ENCODE results near the gene CAMTA1. TPM values are rescaled to one million over a fixed set of nuclear protein-coding genes. Genes with fewer than 3 reads are reported as not detected.

The CAMTA1 gene
- total and polyA plus RNA-seq, 2 donors = 53.3 to 115 TPM

DNA sequence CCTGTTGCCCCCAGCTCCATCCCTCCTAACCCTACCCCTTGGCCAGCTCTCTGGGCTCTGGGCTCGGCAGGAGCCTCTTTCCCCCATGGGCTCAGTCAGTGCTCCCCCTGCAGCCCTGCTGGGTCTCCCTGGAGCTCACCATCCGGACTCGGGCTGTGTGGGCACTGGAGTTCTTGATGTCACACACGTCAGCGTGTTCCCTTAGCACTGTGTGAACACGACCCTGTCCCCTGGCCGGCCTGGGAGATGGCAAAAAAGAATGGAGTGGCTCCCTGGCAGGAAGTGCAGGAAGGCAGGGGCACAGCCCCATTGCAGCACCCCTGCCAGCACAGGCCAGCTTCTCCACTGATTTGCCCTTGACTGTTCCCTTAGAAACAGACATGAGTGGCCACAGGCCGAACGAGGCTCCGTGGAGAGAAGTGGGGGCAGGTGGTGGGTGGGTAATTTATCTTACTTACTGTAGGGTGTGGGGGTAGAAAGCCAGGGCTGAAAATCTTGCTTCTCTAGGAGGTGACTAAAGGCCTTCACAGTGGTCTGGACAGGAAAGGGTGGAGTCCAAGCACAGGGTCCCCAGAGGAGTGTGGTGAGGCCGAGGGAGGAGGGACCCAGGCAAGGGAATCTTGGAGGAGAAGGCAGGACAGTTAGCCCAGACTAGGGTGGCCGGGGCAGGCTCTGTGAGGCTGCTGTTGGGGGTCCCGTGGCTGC is 604.1 kb downstream of the CAMTA1 start:
- H3K36me3 ChIP-seq (ENCODE audit: insufficient read depth) = no peaks in the 10 kb centered on the region
- no peak for DNase-seq (ENCODE audit: extremely low spot score)
- no peak overlapping the region for H3K4me3 ChIP-seq (ENCODE audit: low read depth, low read length)
- 48% methylated on average over 13 of the region's 13 CpGs for WGBS
- no peak overlapping the region for H3K27ac ChIP-seq (ENCODE audit: low read depth)
- H3K4me1 ChIP-seq (ENCODE audit: insufficient read depth) = no peaks in the 10 kb centered on the region

DNA sequence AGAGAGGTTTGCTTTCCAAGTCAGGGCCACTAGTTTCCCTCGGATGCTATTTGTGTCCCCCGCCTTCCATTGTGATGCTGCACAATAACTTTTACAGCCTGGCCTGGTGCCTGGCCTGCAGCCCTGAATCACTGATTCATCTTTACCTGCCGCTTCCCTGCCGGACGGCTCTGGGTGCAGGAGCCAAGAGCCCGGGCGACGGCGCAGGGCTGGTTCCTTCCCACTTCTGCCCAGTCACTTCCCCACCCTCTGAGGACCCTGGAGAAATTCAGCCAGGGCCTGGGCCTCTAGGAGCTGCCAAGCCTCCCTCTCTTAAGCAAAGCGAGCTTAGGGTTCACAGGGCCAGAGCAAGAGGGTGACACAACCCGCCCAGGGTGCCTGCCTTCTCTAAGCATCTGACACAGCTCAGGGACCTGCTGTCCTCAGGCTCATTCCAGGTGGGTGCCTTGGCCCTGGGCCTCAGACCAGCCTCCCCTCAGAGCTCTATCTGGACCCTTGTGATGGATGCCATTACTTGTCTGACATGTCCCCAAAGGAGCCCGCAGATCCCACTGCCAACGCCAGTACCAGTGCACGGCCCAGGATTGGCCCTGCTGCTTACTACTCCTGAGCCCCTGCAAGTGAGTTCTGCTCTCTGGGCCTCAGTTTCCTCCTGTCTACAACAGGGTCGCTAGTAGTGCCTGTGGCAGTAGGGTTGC is 604.8 kb downstream of the CAMTA1 start:
- no peak for DNase-seq (ENCODE audit: extremely low spot score)
- 79% methylated on average over 15 of the region's 15 CpGs for WGBS
- Histone ChIP-seq H3K4me1 (ENCODE audit: insufficient read depth) (no peaks in the 10 kb centered on the region), H3K36me3 (ENCODE audit: insufficient read depth) (no peaks in the 10 kb centered on the region), H3K4me3 (ENCODE audit: low read depth, low read length) (no peak overlapping the region), H3K27ac (ENCODE audit: low read depth) (no peak overlapping the region)

DNA sequence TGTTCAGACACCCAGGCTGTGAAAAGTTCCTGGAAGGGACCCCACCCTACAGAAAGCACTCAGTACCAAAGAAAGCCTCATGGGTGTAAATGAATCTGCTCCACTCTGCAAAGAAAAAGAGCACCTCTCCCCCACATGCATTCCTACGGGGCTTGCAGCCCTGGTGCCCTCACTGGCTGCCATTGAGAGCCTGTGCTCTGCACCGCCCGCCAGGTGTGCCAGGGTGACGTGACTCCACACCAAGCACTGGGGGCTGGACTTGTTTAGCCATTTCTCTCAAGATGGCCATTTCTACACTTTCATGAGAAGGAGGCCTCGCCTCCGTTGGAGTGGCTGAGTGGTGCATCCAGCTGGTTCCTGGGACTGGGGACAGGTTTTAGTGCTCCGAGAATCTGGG is 605.3 kb downstream of the CAMTA1 start:
- no peak for DNase-seq (ENCODE audit: extremely low spot score)
- H3K4me3 ChIP-seq (ENCODE audit: low read depth, low read length) = no peak overlapping the region
- no peak overlapping the region for H3K27ac ChIP-seq (ENCODE audit: low read depth)
- no peaks in the 10 kb centered on the region for H3K36me3 ChIP-seq (ENCODE audit: insufficient read depth)
- H3K4me1 ChIP-seq (ENCODE audit: insufficient read depth) = no peaks in the 10 kb centered on the region
- WGBS = 92% methylated on average over 7 of the region's 7 CpGs

DNA sequence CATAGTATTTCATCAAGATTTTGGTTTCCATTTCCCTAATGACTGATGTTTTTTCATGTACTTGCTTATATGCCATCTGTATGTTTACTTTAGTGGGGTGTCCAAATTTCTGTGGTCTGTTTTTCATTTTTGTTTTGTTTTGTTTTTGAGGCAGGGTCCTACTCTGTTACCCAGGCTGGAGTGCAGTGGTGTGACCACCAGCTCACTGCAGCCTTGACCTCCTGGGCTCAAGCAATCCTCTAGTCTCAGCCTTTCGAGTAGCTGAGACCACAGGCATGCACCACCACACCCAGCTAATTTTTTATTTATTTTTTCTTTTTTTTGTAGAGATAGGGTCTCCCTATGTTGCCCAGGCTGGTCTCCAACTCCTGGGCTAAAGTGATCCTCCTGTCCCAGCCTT is 607.9 kb downstream of the CAMTA1 start:
- Histone ChIP-seq H3K4me3 (ENCODE audit: low read depth, low read length) (no peak overlapping the region), H3K27ac (ENCODE audit: low read depth) (no peak overlapping the region), H3K4me1 (ENCODE audit: insufficient read depth) (no peaks in the 10 kb centered on the region), H3K36me3 (ENCODE audit: insufficient read depth) (no peaks in the 10 kb centered on the region)
- WGBS = 63% methylated on average over 1 of the region's 1 CpG
- DNase-seq (ENCODE audit: extremely low spot score) = no peak

DNA sequence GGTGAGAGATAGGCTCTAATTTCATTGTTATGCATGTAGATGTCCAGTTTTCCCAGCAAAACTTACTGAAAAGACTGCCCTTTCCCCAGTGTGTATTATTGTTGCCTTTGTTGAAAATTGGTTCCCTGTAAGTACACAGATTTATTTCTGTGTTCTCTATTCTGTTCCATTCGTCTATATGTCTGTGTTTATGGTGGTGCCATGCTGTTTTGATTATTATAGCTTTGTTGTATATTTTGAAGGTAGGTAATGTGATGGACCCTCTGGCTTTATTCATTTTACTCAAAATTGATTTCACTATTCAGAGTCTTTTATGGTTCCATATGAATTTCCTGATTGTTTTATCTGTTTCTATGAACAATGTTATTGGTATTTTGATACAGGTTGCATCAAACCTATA is 610.0 kb downstream of the CAMTA1 start:
- no peak overlapping the region for H3K27ac ChIP-seq (ENCODE audit: low read depth)
- no peak overlapping the region for H3K4me3 ChIP-seq (ENCODE audit: low read depth, low read length)
- H3K4me1 ChIP-seq (ENCODE audit: insufficient read depth) = no peaks in the 10 kb centered on the region
- H3K36me3 ChIP-seq (ENCODE audit: insufficient read depth) = no peaks in the 10 kb centered on the region
- DNase-seq (ENCODE audit: extremely low spot score) = no peak
- 84% methylated on average over 1 of the region's 1 CpG for WGBS

DNA sequence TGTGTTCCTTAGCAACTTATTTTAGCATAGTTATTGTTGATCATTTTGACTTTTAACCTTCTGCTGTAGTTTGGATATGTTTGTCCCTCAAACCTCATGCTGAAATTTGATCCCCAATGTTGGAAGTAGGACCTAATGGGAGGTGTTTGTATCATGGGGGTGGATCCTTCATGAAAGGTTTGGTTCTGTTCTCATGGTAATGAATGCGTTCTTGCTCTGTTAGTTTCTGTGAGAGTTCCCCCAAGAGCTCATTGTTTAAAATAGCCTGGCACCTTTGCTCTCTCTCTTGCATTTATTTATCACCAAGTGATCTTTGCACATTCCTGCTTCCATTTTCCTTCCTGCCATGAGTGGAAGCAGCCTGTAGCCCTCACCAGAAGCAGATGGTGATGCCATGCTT is 613.7 kb downstream of the CAMTA1 start:
- Histone ChIP-seq H3K36me3 (ENCODE audit: insufficient read depth) (no peaks in the 10 kb centered on the region), H3K4me3 (ENCODE audit: low read depth, low read length) (no peak overlapping the region), H3K4me1 (ENCODE audit: insufficient read depth) (no peaks in the 10 kb centered on the region), H3K27ac (ENCODE audit: low read depth) (no peak overlapping the region)
- WGBS = 62% methylated on average over 1 of the region's 1 CpG
- DNase-seq (ENCODE audit: extremely low spot score) = no peak

DNA sequence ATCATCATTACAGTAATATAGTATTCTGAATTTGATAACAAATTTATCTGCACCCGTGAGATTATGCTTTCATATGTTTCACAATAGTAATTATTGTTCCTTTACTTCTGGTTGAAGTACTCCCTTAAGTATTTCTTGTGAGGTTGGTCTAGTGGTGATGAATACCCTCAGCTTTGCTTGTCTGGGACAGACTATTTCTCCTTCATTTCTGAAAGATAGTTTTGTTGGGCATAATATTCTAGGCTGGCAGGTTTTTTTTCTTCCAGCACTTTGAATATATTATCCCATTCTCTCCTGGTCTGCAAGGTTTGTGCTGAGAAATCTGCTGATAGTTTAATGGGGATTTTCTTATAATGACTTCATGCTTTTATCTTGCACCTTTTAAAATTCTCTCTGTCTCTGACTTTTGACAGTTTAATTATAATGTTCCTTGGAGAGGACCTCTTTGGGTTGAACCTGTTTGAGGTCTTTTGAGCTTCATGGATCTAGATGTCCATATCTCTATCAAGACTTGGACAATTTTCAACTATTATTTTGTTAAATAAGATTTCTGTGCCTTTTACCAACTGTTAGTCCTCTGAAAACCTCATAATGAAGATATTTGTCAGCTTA is 614.4 kb downstream of the CAMTA1 start:
- 94% methylated on average over 1 of the region's 1 CpG for WGBS
- DNase-seq (ENCODE audit: extremely low spot score) = no peak
- Histone ChIP-seq H3K36me3 (ENCODE audit: insufficient read depth) (no peaks in the 10 kb centered on the region), H3K4me1 (ENCODE audit: insufficient read depth) (no peaks in the 10 kb centered on the region), H3K4me3 (ENCODE audit: low read depth, low read length) (no peak overlapping the region), H3K27ac (ENCODE audit: low read depth) (no peak overlapping the region)

DNA sequence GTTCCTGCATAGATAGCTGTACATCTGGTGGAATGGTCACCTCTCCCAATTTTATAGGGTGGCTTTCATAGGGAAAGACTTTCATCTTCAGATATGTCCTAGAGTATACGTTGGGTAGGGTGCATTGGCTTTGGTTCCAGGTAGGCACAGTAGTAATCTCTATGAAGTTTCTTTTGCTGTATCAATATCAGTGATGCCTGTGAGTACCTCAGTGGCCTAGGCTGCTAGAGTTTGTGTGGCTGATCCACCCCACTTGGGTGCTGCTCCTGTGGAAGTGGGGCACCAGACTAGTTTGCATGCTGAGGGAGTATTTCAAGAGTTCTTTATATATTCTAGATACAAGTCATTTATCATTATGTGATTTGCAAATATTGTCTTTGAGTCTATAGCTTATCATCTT is 615.3 kb downstream of the CAMTA1 start:
- Histone ChIP-seq H3K4me3 (ENCODE audit: low read depth, low read length) (no peak overlapping the region), H3K4me1 (ENCODE audit: insufficient read depth) (no peaks in the 10 kb centered on the region), H3K36me3 (ENCODE audit: insufficient read depth) (no peaks in the 10 kb centered on the region), H3K27ac (ENCODE audit: low read depth) (no peak overlapping the region)
- WGBS = 88% methylated on average over 1 of the region's 1 CpG
- DNase-seq (ENCODE audit: extremely low spot score) = no peak

DNA sequence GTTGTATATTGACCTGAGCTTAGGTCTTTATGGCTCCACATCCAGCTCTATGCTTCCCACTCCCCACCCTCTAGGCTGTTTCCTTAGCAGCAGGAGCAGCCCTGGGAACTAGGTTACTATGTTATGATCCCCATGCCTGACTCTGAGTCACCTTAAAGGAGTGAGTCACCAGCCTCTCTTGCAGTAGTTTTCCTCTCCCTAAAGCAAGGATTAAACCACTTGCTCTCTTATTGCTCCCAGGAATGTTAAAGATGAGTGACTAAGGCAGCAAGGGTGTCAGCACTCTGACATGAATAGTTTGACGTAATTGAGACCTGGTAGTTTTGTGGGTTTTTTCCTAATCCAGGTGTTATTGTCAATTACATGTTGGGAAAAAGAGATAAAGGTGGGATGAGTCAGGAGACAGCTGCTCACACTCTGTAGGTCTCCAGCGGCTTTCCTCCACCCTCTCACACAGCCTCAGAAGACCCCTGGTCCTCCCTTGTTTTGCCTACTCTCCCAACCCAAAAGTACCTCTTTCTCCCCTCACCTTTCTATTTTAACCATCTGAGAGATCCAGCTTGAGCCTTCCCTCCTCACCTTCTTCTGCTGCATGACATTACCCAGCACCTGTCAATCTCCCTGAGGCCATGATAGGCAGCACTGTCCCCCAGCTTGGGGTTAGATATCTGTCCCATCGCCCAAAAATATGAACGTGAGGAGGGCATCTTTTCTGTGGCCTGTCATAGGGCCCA is 616.7 kb downstream of the CAMTA1 start:
- no peak overlapping the region for H3K27ac ChIP-seq (ENCODE audit: low read depth)
- H3K36me3 ChIP-seq (ENCODE audit: insufficient read depth) = no peaks in the 10 kb centered on the region
- DNase-seq (ENCODE audit: extremely low spot score) = no peak
- H3K4me3 ChIP-seq (ENCODE audit: low read depth, low read length) = no peak overlapping the region
- 75% methylated on average over 4 of the region's 4 CpGs for WGBS
- H3K4me1 ChIP-seq (ENCODE audit: insufficient read depth) = no peaks in the 10 kb centered on the region

DNA sequence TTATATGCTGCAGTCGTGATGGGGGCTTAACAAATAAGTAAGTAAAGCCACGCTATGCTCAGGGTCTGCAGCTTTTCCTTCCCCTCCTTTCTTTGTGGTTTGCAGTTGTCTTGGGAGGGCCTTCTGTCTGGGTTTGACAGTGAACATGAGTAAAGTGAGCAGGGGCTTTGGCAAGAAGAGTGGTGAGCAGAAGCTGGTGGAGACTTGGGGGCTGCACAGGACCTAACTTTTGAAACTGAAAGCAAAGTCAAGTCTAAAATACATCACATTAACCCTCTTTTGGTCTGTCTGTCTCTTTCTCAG is 617.2 kb downstream of the CAMTA1 start:
- Histone ChIP-seq H3K27ac (ENCODE audit: low read depth) (no peak overlapping the region), H3K4me3 (ENCODE audit: low read depth, low read length) (no peak overlapping the region), H3K36me3 (ENCODE audit: insufficient read depth) (no peaks in the 10 kb centered on the region), H3K4me1 (ENCODE audit: insufficient read depth) (no peaks in the 10 kb centered on the region)
- DNase-seq (ENCODE audit: extremely low spot score) = no peak
- 85% methylated on average over 2 of the region's 2 CpGs for WGBS

DNA sequence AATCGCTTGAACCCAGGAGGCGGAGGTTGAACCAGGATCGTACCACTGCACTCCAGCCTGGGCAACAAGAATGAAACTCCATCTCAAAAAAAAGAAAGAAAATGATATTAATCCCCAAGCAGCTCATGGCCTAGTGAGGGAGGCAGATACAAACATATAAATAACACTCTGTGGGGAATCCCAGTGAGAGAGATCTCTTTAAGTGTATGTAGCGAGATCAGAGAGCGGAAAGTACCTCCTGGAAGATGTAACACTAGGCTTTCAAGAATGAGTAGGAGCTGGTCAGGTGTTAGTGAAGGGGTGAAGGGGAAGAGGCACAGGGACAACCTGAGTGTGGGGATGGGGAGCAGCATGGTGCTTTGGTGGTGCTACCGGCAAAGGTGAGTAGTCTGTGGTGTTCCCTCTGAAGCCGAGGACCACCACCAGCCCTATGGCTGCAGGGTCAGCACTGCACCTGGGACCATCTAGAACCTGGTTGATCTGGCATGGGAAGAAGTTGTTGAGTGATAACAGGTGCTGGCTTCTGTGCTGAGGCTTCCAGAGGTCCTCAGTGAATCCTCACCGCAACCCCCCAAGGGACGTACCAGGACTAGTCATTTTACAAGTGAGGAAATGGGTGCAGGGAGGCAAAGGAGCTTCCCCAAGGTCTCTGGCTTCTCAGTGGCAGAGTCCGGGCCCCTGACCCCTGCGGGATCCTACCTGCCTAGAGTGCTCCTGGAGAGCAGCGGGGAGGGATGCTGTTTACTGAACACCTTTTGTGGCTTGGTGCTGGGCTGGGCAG is 618.2 kb downstream of the CAMTA1 start:
- Histone ChIP-seq H3K27ac (ENCODE audit: low read depth) (no peak overlapping the region), H3K36me3 (ENCODE audit: insufficient read depth) (no peaks in the 10 kb centered on the region), H3K4me1 (ENCODE audit: insufficient read depth) (no peaks in the 10 kb centered on the region), H3K4me3 (ENCODE audit: low read depth, low read length) (no peak overlapping the region)
- no peak for DNase-seq (ENCODE audit: extremely low spot score)
- 96% methylated on average over 12 of the region's 12 CpGs for WGBS

DNA sequence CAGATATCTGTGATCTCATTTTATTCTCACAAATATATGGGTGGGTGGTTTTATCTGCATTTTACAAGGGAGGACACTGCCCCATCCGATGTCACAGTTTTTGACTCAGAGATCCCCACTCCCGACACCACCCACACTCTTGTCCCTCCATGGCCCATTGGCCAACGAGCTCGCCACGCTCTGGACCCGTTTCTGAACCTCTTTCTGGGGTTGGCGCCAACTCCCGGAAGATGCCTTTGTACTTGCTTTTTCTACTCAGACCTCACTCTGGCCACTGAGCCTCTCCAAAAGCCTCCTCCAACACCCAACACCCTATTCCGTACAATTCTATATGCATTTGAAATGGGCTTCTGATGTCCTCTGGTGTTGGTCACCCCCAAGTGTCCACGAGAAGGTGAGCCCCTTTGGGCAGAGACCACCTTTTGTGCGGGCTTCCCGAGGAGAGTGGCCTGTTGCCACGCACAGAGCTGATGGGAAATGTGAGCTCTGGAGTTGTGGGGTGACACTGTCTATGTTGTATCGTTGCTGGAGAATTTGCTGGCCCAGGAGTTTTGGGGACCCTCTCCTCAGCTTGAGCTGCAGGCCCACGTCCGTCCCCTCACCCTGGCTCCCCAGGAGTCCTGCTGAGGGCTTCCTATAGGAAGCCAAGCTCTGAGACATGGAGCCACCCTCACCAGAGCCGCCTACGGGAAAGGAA is 618.9 kb downstream of the CAMTA1 start:
- H3K27ac ChIP-seq (ENCODE audit: low read depth) = no peak overlapping the region
- no peak for DNase-seq (ENCODE audit: extremely low spot score)
- no peaks in the 10 kb centered on the region for H3K36me3 ChIP-seq (ENCODE audit: insufficient read depth)
- no peak overlapping the region for H3K4me3 ChIP-seq (ENCODE audit: low read depth, low read length)
- H3K4me1 ChIP-seq (ENCODE audit: insufficient read depth) = no peaks in the 10 kb centered on the region
- 90% methylated on average over 18 of the region's 18 CpGs for WGBS
